ENCODE measurements around the gene CLUH.
"Not testable (repeated sequence)": the region's sequence is repeated elsewhere in the genome, so short reads cannot be mapped to it uniquely, and the experiment has no call there.

CLUH gene

GRCh38 chr17:2682176-2682938 lies 29.2 kb downstream of the CLUH start:
- no peak for DNase-seq

GRCh38 chr17:2681650-2682049 lies 29.9 kb downstream of the CLUH start:
- DNase-seq = no peak

GRCh38 chr17:2680961-2681360 lies 30.6 kb downstream of the CLUH start:
- DNase-seq = no peak

GRCh38 chr17:2679247-2679646 lies 32.3 kb downstream of the CLUH start:
- DNase-seq = not testable (repeated sequence)

GRCh38 chr17:2672026-2672425 lies 39.5 kb downstream of the CLUH start:
- DNase-seq = no peak

- not testable (repeated sequence) for DNase-seq
Measured at GRCh38 chr17:2660410-2660809, 51.2 kb downstream of the CLUH start.

- not testable (repeated sequence) for DNase-seq
Measured at GRCh38 chr17:2659337-2659736, 52.2 kb downstream of the CLUH start.

GRCh38 chr17:2656283-2656682 lies 55.3 kb downstream of the CLUH start:
- no peak for DNase-seq

- no peak for DNase-seq
Measured at GRCh38 chr17:2655546-2655945, 56.0 kb downstream of the CLUH start.

GRCh38 chr17:2652911-2653310 lies 58.7 kb downstream of the CLUH start:
- DNase-seq = not testable (repeated sequence)

- no peak for DNase-seq
Measured at GRCh38 chr17:2649191-2649590, 62.4 kb downstream of the CLUH start.

- DNase-seq = no peak
Measured at GRCh38 chr17:2647957-2648356, 63.6 kb downstream of the CLUH start.

- DNase-seq = no peak
Measured at GRCh38 chr17:2644971-2645370, 66.6 kb downstream of the CLUH start.

Data from DMS53 (cell line).